ENCODE data around the gene ASAP2.

ASAP2 gene

GRCh38 chr2:9341337-9341887, 134.8 kb downstream of the ASAP2 start:
- DNase-seq, result no peak

DNA sequence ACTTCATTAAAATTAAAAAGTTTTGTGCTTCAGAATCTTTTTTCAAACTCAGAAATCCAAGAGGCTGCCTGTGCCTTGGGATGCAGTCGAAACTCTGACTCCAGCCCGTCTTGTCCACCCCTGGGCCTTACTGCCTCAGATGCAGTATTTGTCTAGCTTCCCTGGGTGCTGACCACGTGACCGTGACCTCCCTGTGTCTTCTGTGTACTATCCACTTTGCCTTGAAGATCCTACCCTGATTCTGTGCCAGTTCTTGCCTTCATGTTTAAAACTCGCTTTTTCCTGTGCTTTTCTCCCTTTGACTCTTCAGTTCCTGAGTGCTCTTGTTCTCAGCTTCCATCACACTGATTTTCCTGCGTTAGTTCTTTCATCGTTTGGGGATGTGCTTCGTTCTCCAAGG, 136.0 kb downstream of the ASAP2 start:
- no peak for DNase-seq

- no peak for DNase-seq
Measured at GRCh38 chr2:9343524-9343923, 136.9 kb downstream of the ASAP2 start.

- DNase-seq, result no peak
Measured at GRCh38 chr2:9344434-9344833, 137.8 kb downstream of the ASAP2 start.

GRCh38 chr2:9345343-9345742, 138.7 kb downstream of the ASAP2 start:
- DNase-seq, result no peak

DNA sequence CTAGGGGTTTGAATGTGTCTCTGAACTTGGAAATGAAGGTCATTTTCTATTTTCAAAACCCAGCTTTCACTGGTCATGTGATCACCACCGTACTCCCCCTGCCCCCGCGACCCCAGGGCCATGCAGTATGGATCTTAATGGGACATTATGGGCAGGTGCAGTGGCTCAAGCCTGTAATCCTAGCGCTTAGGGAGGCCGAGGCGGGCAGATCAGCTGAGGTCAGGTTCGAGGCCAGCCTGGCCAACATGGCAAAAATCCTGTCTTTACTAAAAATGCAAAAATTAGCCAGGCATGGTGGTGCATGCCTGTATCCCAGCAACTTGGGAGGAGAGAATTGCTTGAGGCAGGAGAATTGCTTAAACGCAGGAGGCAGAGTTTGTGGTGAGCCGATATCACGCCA, 139.4 kb downstream of the ASAP2 start:
- DNase-seq, result no peak

DNA sequence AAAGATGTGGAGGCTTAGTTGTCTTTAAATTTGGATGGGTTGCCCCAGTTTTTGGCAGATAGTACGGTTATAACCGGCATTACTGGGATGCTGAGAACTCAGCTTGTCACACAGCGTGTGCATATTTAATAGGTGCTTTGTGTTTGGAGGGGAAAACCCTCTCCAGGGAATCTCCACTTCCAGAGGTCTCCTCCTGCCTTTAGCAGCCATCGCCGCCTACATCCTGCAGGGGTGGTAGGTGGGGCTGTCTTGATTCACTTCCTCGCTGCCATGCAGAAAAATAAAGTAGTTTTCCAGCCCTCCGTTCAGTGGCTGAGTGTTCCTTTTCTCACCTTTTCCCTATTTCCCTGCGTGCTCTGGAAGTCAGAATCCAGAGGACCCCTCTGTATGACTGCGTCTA, 140.3 kb downstream of the ASAP2 start:
- DNase-seq, result no peak

GRCh38 chr2:9347411-9347881, 140.8 kb downstream of the ASAP2 start:
- peak in 8 of 56 donors; percentile 9 to 38 (median 18) for DNase-seq

- no peak for DNase-seq
Measured at GRCh38 chr2:9354318-9354717, 147.7 kb downstream of the ASAP2 start.

- no peak for DNase-seq
Measured at GRCh38 chr2:9355270-9355669, 148.7 kb downstream of the ASAP2 start.

- DNase-seq, result no peak
Measured at GRCh38 chr2:9355716-9356115, 149.1 kb downstream of the ASAP2 start.

- DNase-seq, result no peak
Measured at GRCh38 chr2:9356261-9356660, 149.6 kb downstream of the ASAP2 start.

DNA sequence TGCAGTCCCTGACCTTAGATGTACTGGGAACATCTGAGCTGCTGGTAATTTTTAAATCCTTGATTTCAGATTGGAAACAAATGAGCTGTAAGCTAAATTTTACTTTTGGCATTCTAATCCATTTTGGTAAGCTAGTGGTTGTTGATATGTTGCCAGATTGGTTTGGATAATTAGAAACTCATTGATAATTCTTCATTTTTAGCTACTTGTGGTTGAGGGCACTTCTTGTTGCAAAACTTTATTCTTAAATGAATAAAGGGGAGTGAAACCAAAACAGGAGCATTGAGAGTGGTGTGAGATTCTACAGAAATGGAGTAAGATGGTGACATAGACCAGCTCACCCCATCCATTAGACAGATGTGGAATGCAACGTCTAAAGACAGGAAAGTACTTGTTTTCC, 152.2 kb downstream of the ASAP2 start:
- DNase-seq, result no peak

GRCh38 chr2:9359463-9359862, 152.9 kb downstream of the ASAP2 start:
- no peak for DNase-seq

GRCh38 chr2:9360110-9360509, 153.5 kb downstream of the ASAP2 start:
- no peak for DNase-seq

- DNase-seq, result no peak
Measured at GRCh38 chr2:9360701-9361100, 154.1 kb downstream of the ASAP2 start.

DNA sequence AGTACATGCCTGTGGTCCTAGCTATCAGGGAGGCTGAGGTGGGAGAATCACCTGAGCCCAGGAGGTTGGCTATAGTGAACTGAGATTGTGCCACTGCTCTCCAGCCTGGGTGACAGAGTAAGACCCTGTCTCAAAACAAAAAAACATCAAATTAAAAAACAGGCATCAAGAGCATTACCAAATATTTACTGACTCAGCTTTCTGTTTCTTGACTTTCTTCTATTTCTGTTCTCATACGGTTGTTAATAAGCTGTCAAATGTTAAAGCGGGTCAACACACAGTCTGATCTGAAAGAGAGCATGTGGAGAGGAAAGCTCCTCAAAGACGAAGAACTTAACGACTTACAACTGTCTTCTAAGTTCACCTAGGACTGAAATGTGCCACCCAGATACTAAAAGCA, 157.8 kb downstream of the ASAP2 start:
- no peak for DNase-seq

DNA sequence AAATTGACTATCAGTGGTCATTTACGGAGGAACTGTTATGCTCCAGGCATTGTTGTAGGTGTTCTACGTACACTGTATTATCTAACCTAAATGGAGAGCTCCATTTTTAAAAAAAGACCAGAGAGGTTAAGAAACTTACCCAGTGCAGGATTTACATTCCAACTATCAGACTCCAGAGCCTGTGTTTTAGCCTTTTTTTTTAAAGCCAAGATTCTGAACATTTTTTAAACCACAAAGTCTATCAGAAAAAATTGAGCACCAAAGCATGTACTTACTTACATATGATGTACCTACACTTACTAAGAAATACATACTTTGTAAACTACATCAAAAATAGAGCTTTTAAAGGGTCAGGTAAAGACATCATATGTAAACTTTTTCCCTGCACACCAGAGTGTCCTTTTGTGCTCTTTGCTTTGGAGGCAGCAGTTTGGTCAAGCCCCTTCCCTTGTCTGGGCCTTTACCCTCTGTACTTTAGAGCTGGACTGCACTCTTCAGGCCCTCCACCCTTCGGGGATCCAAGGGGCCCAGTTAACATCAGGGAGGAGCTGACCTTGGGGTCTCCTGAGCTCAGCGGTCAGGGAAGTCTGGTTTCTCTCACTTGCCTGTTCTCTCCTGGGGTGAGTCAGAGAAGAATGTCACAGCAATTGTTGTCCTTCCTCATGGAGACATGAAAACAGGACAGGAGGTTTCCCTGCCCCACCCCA, 158.3 kb downstream of the ASAP2 start:
- no peak for DNase-seq

DNA sequence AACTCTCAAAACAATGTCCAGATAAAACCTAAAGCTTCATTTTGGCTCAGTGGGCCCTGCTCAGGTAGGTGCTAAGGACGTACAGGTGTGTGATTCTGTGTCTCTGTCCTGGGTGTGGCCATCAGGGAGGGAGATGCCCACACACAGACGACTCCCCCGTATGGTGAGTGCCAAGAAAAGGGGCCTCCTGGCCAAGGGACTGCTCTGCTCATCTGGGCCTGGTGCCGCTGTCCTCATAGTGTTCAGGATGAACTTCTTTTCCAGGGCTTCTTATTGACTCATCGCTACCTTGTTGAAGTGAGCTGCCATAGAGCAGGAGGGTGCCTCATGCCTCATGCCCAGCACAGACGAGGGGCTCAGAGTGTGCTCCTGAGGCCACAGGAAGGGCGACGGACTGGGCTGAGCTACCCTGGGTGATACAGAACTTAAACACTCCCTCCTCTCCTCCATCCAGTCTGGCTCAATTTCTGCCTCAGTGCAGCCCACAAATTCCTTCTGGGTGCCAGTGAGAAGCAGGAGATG, 158.9 kb downstream of the ASAP2 start:
- DNase-seq, result no peak

- DNase-seq, result no peak
Measured at GRCh38 chr2:9366026-9366425, 159.4 kb downstream of the ASAP2 start.

DNA sequence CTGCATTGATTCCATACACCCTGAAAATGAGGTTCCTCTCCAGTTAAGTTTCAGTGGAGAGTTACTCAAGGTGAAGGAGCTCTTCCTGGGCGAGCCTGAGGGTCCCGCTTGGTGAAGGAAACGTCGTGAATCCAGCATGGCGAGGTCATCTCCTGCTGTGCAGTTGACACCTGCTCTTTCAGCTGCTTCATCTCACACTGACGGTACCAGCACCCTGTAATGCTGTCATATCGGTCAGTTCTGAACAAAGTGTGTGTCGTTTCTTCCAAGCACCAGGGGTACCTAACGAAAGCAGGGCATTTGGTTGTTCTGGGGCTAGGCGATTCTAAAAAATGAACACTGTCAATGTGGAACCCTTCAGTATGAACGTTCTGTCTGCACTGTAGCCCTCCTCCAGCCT, 164.1 kb downstream of the ASAP2 start:
- no peak for DNase-seq

DNA sequence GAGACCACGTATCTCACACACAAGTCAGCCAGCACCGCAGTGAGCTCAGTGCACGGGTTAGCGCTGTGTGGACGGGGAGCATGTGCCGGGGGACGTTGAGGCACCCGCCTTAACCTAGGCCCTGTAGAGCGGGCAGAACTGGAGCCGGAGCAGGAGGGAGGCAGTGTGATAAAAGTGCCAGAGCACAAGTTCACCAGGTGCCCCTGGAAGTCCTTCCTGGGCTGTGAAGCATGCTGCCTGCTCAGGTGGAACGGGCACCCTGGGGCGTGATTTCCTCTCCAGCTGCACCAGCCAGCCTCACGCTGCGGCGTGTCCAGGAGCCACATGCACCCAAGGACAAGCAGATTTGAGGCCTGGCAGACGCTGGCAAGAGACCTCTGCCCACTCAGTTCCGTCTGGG, 166.4 kb downstream of the ASAP2 start:
- no peak for DNase-seq

GRCh38 chr2:9373476-9373875, 166.9 kb downstream of the ASAP2 start:
- DNase-seq, result no peak

Measured in amygdala (tissue), 56 donors.